GM19238 (cell line): Measurements from ENCODE around the gene WDR45.

Experiments
- DNase-seq: peaks from one replicate; pipeline ENCODE4 v3.0.0; 2011; ENCODE audit warnings: low spot score; ENCODE audit not compliant: insufficient read length

WDR45 gene

GRCh38 chrX:49043987-49044281 is 35.8 kb downstream of the WDR45 start:
- no peak for DNase-seq

GRCh38 chrX:49043220-49043986 is 36.3 kb downstream of the WDR45 start, which contains the start of gene TFE3:
TSS of gene TFE3 (minus strand) at chrX:49043357. CDS start at chrX:49043226, 131 bp downstream.
- peak; percentile 80 for DNase-seq

DNA sequence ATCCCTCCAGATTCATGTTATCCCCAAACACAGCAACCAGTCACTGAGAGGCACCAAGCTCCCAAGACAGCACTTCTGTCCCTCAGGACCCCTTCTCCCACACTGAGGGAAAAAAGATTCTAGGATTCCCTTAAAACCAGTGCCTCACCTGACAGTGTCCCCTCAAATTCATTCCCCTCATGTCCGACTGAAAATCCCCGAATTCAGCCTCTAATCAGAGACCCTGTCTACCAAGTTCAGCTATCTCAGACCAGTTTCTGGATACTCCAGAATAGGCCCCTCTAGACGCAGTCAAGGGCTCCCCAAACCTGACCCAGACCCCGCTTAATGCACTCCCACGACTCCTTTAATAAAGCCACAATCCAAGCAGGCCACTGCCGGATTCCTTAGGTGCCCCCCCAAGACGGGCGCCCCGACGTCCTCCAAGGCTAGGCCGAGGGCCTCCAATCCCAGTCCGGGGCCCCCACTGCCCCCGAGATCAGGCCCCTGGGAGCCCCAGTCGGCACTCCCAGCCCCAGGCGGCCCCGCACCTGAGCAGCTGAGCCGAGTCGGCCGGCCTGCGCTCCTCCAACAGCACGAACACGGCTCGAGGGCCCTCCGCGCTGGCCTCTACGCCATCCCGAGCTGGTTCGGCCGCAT is 37.0 kb downstream of the WDR45 start:
- no peak for DNase-seq

GRCh38 chrX:49041744-49042580 is 37.7 kb downstream of the WDR45 start:
- no peak for DNase-seq

DNA sequence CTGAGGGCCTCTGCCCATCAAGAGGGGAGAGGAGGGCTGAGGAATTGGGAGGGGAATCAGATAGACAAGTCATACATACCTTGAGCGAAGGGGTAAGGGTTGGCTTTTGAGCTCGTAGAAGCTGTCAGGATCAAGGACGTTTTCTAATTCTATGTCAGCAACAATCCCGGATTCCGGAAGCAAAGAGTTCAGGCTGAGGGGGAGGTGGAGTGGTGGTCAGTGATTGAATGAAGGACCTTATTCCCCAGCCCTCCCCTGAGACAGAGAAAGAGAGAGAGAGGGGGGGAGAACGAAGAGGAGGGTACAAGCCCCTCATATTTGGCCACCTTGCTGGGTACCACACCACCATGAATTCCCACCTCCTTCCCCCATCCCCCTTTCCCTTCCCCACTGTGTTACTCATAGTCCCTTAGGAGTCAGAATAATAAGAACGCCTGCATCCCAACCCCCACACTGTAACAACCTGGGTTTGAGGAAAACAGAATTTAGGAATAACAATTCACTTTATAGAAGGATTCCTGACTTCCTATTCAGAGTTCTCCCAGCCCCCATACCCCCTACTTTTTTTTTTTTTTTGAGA is 39.2 kb downstream of the WDR45 start:
- no peak for DNase-seq

GRCh38 chrX:49039598-49040375 is 39.9 kb downstream of the WDR45 start:
- no peak for DNase-seq

- no peak for DNase-seq
These were observed 41.7 kb downstream of the WDR45 start for GRCh38 chrX:49037883-49038475.

- DNase-seq = no peak
These were observed 49.4 kb downstream of the WDR45 start for GRCh38 chrX:49030283-49030682.

DNA sequence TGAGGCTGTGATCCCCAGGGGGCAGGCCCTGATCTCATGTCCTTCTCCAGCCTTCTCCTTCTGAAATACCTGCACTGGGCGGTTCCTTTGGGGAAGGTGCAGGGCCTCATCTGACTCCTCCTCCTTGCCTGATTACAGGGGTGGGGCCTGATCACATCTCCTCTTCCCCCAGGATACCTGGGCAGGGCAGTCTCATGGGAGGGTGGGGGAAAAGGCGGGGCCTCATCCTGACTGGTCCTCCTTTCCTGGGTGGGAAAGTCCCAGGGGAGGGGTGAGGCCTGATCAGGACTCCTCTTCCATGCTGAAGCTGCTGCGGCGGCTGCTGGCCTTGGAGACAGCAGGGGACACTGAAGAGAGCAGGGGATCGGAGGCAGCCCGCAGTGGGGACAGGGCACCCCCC is 49.8 kb downstream of the WDR45 start:
- DNase-seq = no peak
